Stimulated activated naive B cell treated with anti-CD40 and anti-IgM and Interleukin-4, amounts not matched to agents 10 μg/mL and 1 μg/mL and 100 μg/mL, for 72 hours (primary cell): ENCODE measurements around the gene GABBR2.

ENCODE experiments used
- ATAC-seq, 2 donors: fragments of 150-1000 bp; cut with Tn5 transposase; replicated peaks; 2 replicates each; pipeline ENCODE4 v1.10.0; 2021; ENCODE audit warnings: moderate library complexity in 1 of 2
- DNase-seq: peaks from one replicate; pipeline ENCODE4 v3.0.0; 2021
- H3K27ac Mint-ChIP-seq: one replicate; pipeline ENCODE4 v1.8.0; 2022; ENCODE audit warnings: mild to moderate bottlenecking, mixed read lengths
- H3K27me3 Mint-ChIP-seq, 2 donors: one replicate each; pipeline ENCODE4 v1.8.0; 2022; ENCODE audit warnings: mixed read lengths in 2 of 2
- H3K36me3 Mint-ChIP-seq, 2 donors: one replicate each; pipeline ENCODE4 v1.8.0; 2022; ENCODE audit warnings: mixed read lengths in 2 of 2, mild to moderate bottlenecking in 1 of 2
- H3K4me1 Mint-ChIP-seq, 2 donors: one replicate each; pipeline ENCODE4 v1.8.0; 2022; ENCODE audit warnings: mixed read lengths in 2 of 2, mild to moderate bottlenecking in 1 of 2
- H3K4me3 Mint-ChIP-seq, 2 donors: one replicate each; pipeline ENCODE4 v1.8.0; 2022; ENCODE audit warnings: mild to moderate bottlenecking in 2 of 2, mixed read lengths in 2 of 2, moderate library complexity in 1 of 2
- H3K9me3 Mint-ChIP-seq, 2 donors: one replicate each; pipeline ENCODE4 v1.8.0; 2022; ENCODE audit warnings: mixed read lengths in 2 of 2, mild to moderate bottlenecking in 1 of 2

The GABBR2 gene

GRCh38 chr9:98367371-98367900 lies 341.3 kb downstream of the GABBR2 start:
- Mint-ChIP-seq H3K36me3 (peaks cover 1 to 6% of the 10 kb centered on the region in 2 donors), H3K27me3 (peaks cover 11 to 24% of the 10 kb centered on the region in 2 donors), H3K9me3 (peaks cover 9 to 15% of the 10 kb centered on the region in 2 donors), H3K4me1 (no peaks in the 10 kb centered on the region), H3K4me3 (no peak overlapping the region), H3K27ac (no peak overlapping the region)
- ATAC-seq (no peak), DNase-seq (no peak)

GRCh38 chr9:98365781-98366180 lies 343.0 kb downstream of the GABBR2 start:
- H3K27ac Mint-ChIP-seq, result no peak overlapping the region
- H3K9me3 Mint-ChIP-seq, result peaks cover 9 to 15% of the 10 kb centered on the region in 2 donors
- no peak overlapping the region for H3K4me3 Mint-ChIP-seq
- H3K4me1 Mint-ChIP-seq, result no peaks in the 10 kb centered on the region
- ATAC-seq (no peak), DNase-seq (no peak)
- peaks cover 1 to 6% of the 10 kb centered on the region in 2 donors for H3K36me3 Mint-ChIP-seq
- peaks cover 11 to 24% of the 10 kb centered on the region in 2 donors for H3K27me3 Mint-ChIP-seq

- Mint-ChIP-seq H3K4me3 (no peak overlapping the region), H3K9me3 (peaks cover 9 to 15% of the 10 kb centered on the region in 2 donors), H3K36me3 (peaks cover 1 to 6% of the 10 kb centered on the region in 2 donors), H3K27me3 (peaks cover 11 to 24% of the 10 kb centered on the region in 2 donors), H3K4me1 (no peaks in the 10 kb centered on the region), H3K27ac (no peak overlapping the region)
- DNase-seq (no peak), ATAC-seq (no peak)
Observed at GRCh38 chr9:98365227-98365669, 343.5 kb downstream of the GABBR2 start.

- H3K4me3 Mint-ChIP-seq, result no peak overlapping the region
- H3K36me3 Mint-ChIP-seq, result peaks cover 0 to 6% of the 10 kb centered on the region in 2 donors
- H3K27ac Mint-ChIP-seq, result no peak overlapping the region
- peaks cover 9 to 15% of the 10 kb centered on the region in 2 donors for H3K9me3 Mint-ChIP-seq
- DNase-seq (no peak), ATAC-seq (no peak)
- peaks cover 15 to 25% of the 10 kb centered on the region in 2 donors for H3K27me3 Mint-ChIP-seq
- H3K4me1 Mint-ChIP-seq, result no peaks in the 10 kb centered on the region
Observed at GRCh38 chr9:98364086-98364485, 344.6 kb downstream of the GABBR2 start.

- H3K27me3 Mint-ChIP-seq, result peaks cover 15 to 22% of the 10 kb centered on the region in 2 donors
- DNase-seq, result no peak
- peaks cover 9 to 15% of the 10 kb centered on the region in 2 donors for H3K9me3 Mint-ChIP-seq
- no peak overlapping the region for H3K4me3 Mint-ChIP-seq
- peaks cover 0 to 6% of the 10 kb centered on the region in 2 donors for H3K36me3 Mint-ChIP-seq
- H3K4me1 Mint-ChIP-seq, result no peaks in the 10 kb centered on the region
- H3K27ac Mint-ChIP-seq, result no peak overlapping the region
- ATAC-seq, result no peak
Observed at GRCh38 chr9:98363644-98364043, 345.1 kb downstream of the GABBR2 start.

GRCh38 chr9:98362624-98363252 lies 346.0 kb downstream of the GABBR2 start:
- Mint-ChIP-seq H3K27ac (no peak overlapping the region), H3K36me3 (peaks cover 0 to 6% of the 10 kb centered on the region in 2 donors), H3K9me3 (peaks cover 9 to 15% of the 10 kb centered on the region in 2 donors), H3K4me1 (peaks cover 0 to under 1% of the 10 kb centered on the region in 2 donors), H3K27me3 (peaks cover 11 to 27% of the 10 kb centered on the region in 2 donors), H3K4me3 (no peak overlapping the region)
- ATAC-seq (no peak), DNase-seq (no peak)

GRCh38 chr9:98361645-98362044 lies 347.1 kb downstream of the GABBR2 start:
- no peak overlapping the region for H3K27ac Mint-ChIP-seq
- DNase-seq, result no peak
- H3K4me3 Mint-ChIP-seq, result no peak overlapping the region
- H3K36me3 Mint-ChIP-seq, result peaks cover 0 to 6% of the 10 kb centered on the region in 2 donors
- H3K27me3 Mint-ChIP-seq, result peaks cover 7 to 22% of the 10 kb centered on the region in 2 donors
- no peak for ATAC-seq
- H3K9me3 Mint-ChIP-seq, result peaks cover 6 to 11% of the 10 kb centered on the region in 2 donors
- H3K4me1 Mint-ChIP-seq, result peaks cover 0 to 2% of the 10 kb centered on the region in 2 donors

GRCh38 chr9:98360176-98360708 lies 348.5 kb downstream of the GABBR2 start:
- no peak overlapping the region for H3K27ac Mint-ChIP-seq
- ATAC-seq (no peak), DNase-seq (no peak)
- peaks cover 9 to 28% of the 10 kb centered on the region in 2 donors for H3K27me3 Mint-ChIP-seq
- H3K4me3 Mint-ChIP-seq, result no peak overlapping the region
- peaks cover 0 to 2% of the 10 kb centered on the region in 2 donors for H3K4me1 Mint-ChIP-seq
- peaks cover 0 to 4% of the 10 kb centered on the region in 2 donors for H3K36me3 Mint-ChIP-seq
- H3K9me3 Mint-ChIP-seq, result peaks cover 3 to 4% of the 10 kb centered on the region in 2 donors

- Mint-ChIP-seq H3K36me3 (peaks cover 0 to 2% of the 10 kb centered on the region in 2 donors), H3K27ac (no peak overlapping the region), H3K27me3 (peaks cover 12 to 28% of the 10 kb centered on the region in 2 donors), H3K4me1 (peaks cover 0 to 2% of the 10 kb centered on the region in 2 donors), H3K4me3 (no peak overlapping the region), H3K9me3 (no peaks in the 10 kb centered on the region)
- ATAC-seq, result no peak
- no peak for DNase-seq
Observed at GRCh38 chr9:98359569-98359968, 349.2 kb downstream of the GABBR2 start.

GRCh38 chr9:98357921-98358535 lies 350.7 kb downstream of the GABBR2 start:
- H3K4me3 Mint-ChIP-seq, result no peak overlapping the region
- H3K36me3 Mint-ChIP-seq, result peaks cover 0 to 2% of the 10 kb centered on the region in 2 donors
- no peaks in the 10 kb centered on the region for H3K9me3 Mint-ChIP-seq
- no peak overlapping the region for H3K27ac Mint-ChIP-seq
- ATAC-seq, result no peak
- peaks cover 17 to 34% of the 10 kb centered on the region in 2 donors for H3K27me3 Mint-ChIP-seq
- no peak for DNase-seq
- H3K4me1 Mint-ChIP-seq, result peaks cover 0 to 2% of the 10 kb centered on the region in 2 donors

- H3K27me3 Mint-ChIP-seq, result peaks cover 25 to 37% of the 10 kb centered on the region in 2 donors
Observed at GRCh38 chr9:98356953-98357690, 351.6 kb downstream of the GABBR2 start.

GRCh38 chr9:98356326-98356725 lies 352.4 kb downstream of the GABBR2 start:
- DNase-seq (no peak), ATAC-seq (no peak)
- Mint-ChIP-seq H3K4me1 (peaks cover 0 to 2% of the 10 kb centered on the region in 2 donors), H3K36me3 (peaks cover 2 to 4% of the 10 kb centered on the region in 2 donors), H3K9me3 (peaks cover 6 to 9% of the 10 kb centered on the region in 2 donors), H3K27me3 (peaks cover 32 to 45% of the 10 kb centered on the region in 2 donors), H3K4me3 (no peak overlapping the region), H3K27ac (no peak overlapping the region)

More at GRCh38 chr9:98356953-98357690, 351.6 kb downstream of the GABBR2 start:
- ATAC-seq (no peak), DNase-seq (no peak)
- H3K4me3 Mint-ChIP-seq, result no peak overlapping the region
- peaks cover 0 to 2% of the 10 kb centered on the region in 2 donors for H3K4me1 Mint-ChIP-seq
- H3K36me3 Mint-ChIP-seq, result peaks cover 0 to 2% of the 10 kb centered on the region in 2 donors
- peaks cover 0 to under 1% of the 10 kb centered on the region in 2 donors for H3K9me3 Mint-ChIP-seq
- H3K27ac Mint-ChIP-seq, result no peak overlapping the region

- no peak for DNase-seq
- Mint-ChIP-seq H3K27ac (no peak overlapping the region), H3K36me3 (peaks cover 4 to 8% of the 10 kb centered on the region in 2 donors), H3K4me3 (no peak overlapping the region), H3K9me3 (peaks cover 12 to 19% of the 10 kb centered on the region in 2 donors), H3K4me1 (no peaks in the 10 kb centered on the region), H3K27me3 (peaks cover 42 to 50% of the 10 kb centered on the region in 2 donors)
- ATAC-seq, result no peak
Observed at GRCh38 chr9:98351370-98351769, 357.4 kb downstream of the GABBR2 start.

GRCh38 chr9:98347642-98348041 lies 361.1 kb downstream of the GABBR2 start:
- peaks cover 2 to 8% of the 10 kb centered on the region in 2 donors for H3K36me3 Mint-ChIP-seq
- no peak for DNase-seq
- no peak for ATAC-seq
- H3K4me1 Mint-ChIP-seq, result no peaks in the 10 kb centered on the region
- no peak overlapping the region for H3K27ac Mint-ChIP-seq
- H3K9me3 Mint-ChIP-seq, result peaks cover 12 to 19% of the 10 kb centered on the region in 2 donors
- no peak overlapping the region for H3K4me3 Mint-ChIP-seq
- peaks cover 35 to 48% of the 10 kb centered on the region in 2 donors for H3K27me3 Mint-ChIP-seq
